Natural killer cell (primary cell): ENCODE measurements around the gene BRD2. TPM values are rescaled to one million over a fixed set of nuclear protein-coding genes. Genes with fewer than 3 reads are reported as not detected.

Source experiments
- ATAC-seq, 3 donors: fragments of 150-1000 bp in 2 of 3; fragments of 200-7000 bp in 1 of 3; cut with Tn5 transposase; 1 replicate in 1 of 3; 2 replicates in 2 of 3; pipeline ENCODE4 v1.10.0; 2021; ENCODE audit warnings: mild to moderate bottlenecking in 2 of 3, moderate library complexity in 2 of 3
- DNase-seq, 2 donors: peaks; one replicate each; pipeline versions ENCODE4 v3.0.0 to v3.0.0-alpha.2; 2013 to 2021; ENCODE audit warnings: mixed read lengths in 1 of 2
- H3K27ac ChIP-seq: one replicate; pipeline ENCODE4 v1.5.1; 2013; ENCODE audit warnings: mild to moderate bottlenecking, low read length
- H3K27me3 ChIP-seq: one replicate; pipeline ENCODE4 v1.6.1; 2013; ENCODE audit warnings: low read length; ENCODE audit not compliant: control insufficient read depth, insufficient read depth
- H3K36me3 ChIP-seq: one replicate; pipeline ENCODE4 v1.6.1; 2013; ENCODE audit warnings: low read length; ENCODE audit not compliant: control insufficient read depth, insufficient read depth
- H3K4me1 ChIP-seq: one replicate; pipeline ENCODE4 v1.6.1; 2013; ENCODE audit warnings: low read length; ENCODE audit not compliant: control insufficient read depth, insufficient read depth
- H3K4me3 ChIP-seq: one replicate; pipeline ENCODE4 v1.5.1; 2013; ENCODE audit warnings: low read length
- H3K9me3 ChIP-seq: one replicate; pipeline ENCODE4 v1.6.1; 2013; ENCODE audit warnings: low read length; ENCODE audit not compliant: control insufficient read depth, insufficient read depth
- H3K27ac Mint-ChIP-seq, 2 donors: one replicate each; pipeline ENCODE4 v1.8.0; 2022; ENCODE audit warnings: mild to moderate bottlenecking in 2 of 2, mixed read lengths in 2 of 2, moderate library complexity in 1 of 2
- H3K27me3 Mint-ChIP-seq, 2 donors: one replicate each; pipeline ENCODE4 v1.8.0; 2022; ENCODE audit warnings: low read depth in 2 of 2, mixed read lengths in 2 of 2
- H3K36me3 Mint-ChIP-seq: one replicate; pipeline ENCODE4 v1.8.0; 2022; ENCODE audit warnings: mixed read lengths
- H3K4me1 Mint-ChIP-seq, 2 donors: one replicate each; pipeline ENCODE4 v1.8.0; 2022; ENCODE audit warnings: mixed read lengths in 2 of 2
- H3K4me3 Mint-ChIP-seq: one replicate; pipeline ENCODE4 v1.8.0; 2022; ENCODE audit warnings: mild to moderate bottlenecking, moderate library complexity, mixed read lengths
- H3K9me3 Mint-ChIP-seq, 2 donors: one replicate each; pipeline ENCODE4 v1.8.0; 2022; ENCODE audit warnings: mixed read lengths in 2 of 2
- WGBS: methylation state at CpG from one replicate; pipeline ENCODE4 v1.1.7; 2013; ENCODE audit warnings: missing lambda C conversion rate; ENCODE audit not compliant: insufficient coverage; 5-methylcytosine and 5-hydroxymethylcytosine counted together
- intact Hi-C: fragments of 100-400 bp; cut with micrococcal nuclease; formaldehyde crosslinking; loops from one replicate; pipeline ENCODE4 v1.14.2; 2022
- total RNA-seq, 4 donors: library from RNA; stranded (reverse); fragments of 120-200 nt in 1 of 4; gene quantifications; one replicate each; pipeline versions ENCODE4 v1.2.3 to v1.2.4, GENCODE V29; 2013 to 2022
- TF ChIP-seq, protein P1 (sequence below): fragments of 200-600 bp; IDR thresholded peaks from one replicate; pipeline ENCODE4 v1.8.0; 2022; ENCODE audit warnings: antibody characterized with exemption

Gene BRD2
- total RNA-seq, 3 donors from 2014 or later (not counting 1 experiment from before 2014, with no cell fraction given) = 653 to 886 (median 714) TPM

- ATAC-seq (no peak), DNase-seq (no peak)
- Mint-ChIP-seq H3K27me3 (peaks cover 9 to 32% of the 10 kb centered on the region in 2 donors), H3K9me3 (no peaks in the 10 kb centered on the region), H3K4me3 (no peak overlapping the region), H3K4me1 (no peaks in the 10 kb centered on the region), H3K27ac (no peak overlapping the region), H3K36me3 (no peaks in the 10 kb centered on the region)
- TF ChIP-seq, protein P1, sequence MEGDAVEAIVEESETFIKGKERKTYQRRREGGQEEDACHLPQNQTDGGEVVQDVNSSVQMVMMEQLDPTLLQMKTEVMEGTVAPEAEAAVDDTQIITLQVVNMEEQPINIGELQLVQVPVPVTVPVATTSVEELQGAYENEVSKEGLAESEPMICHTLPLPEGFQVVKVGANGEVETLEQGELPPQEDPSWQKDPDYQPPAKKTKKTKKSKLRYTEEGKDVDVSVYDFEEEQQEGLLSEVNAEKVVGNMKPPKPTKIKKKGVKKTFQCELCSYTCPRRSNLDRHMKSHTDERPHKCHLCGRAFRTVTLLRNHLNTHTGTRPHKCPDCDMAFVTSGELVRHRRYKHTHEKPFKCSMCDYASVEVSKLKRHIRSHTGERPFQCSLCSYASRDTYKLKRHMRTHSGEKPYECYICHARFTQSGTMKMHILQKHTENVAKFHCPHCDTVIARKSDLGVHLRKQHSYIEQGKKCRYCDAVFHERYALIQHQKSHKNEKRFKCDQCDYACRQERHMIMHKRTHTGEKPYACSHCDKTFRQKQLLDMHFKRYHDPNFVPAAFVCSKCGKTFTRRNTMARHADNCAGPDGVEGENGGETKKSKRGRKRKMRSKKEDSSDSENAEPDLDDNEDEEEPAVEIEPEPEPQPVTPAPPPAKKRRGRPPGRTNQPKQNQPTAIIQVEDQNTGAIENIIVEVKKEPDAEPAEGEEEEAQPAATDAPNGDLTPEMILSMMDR = no peak
- H3K4me1 ChIP-seq = no peaks in the 10 kb centered on the region
- no peaks in the 10 kb centered on the region for H3K27me3 ChIP-seq
- no peak overlapping the region for H3K4me3 ChIP-seq
- 67% methylated on average over 4 of the region's 4 CpGs for WGBS
- no peaks in the 10 kb centered on the region for H3K36me3 ChIP-seq
- H3K27ac ChIP-seq = no peak overlapping the region
- intact Hi-C loops = no loop called here
- H3K9me3 ChIP-seq = no peaks in the 10 kb centered on the region
Measured at GRCh38 chr6:32991972-32992371, 23.6 kb downstream of the BRD2 start.

DNA sequence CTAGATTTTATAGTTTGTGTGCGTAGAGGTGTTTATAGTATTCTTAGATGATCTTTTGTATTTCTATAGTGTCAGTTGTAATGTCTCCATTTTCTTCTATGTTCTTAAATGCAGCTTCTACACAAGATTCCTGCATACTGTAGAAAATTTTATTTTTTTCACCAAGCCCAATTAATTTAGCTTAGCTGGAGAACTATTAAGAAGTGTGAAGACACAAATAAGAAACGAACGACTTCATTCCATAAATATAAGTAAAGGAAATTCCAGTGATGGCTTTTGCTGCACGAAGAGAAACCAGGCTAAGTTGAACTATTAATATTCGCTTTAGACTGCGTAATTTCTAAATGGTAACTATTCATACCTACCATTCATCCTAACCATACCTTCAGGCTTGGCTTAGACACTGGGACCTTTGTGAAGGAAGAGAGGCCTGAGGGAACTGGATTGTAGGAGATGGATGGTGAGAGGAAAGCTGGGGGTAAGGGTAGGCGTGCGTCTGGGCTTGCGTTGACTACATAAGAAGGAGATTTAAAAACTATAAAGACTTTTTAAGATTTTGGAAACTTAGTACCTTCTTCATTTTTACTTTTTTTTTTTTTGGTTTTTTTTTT, 25.1 kb downstream of the BRD2 start:
- no peaks in the 10 kb centered on the region for H3K36me3 ChIP-seq
- Mint-ChIP-seq H3K4me1 (no peaks in the 10 kb centered on the region), H3K27ac (no peak overlapping the region), H3K9me3 (no peaks in the 10 kb centered on the region), H3K27me3 (peaks cover 12 to 42% of the 10 kb centered on the region in 2 donors), H3K36me3 (no peaks in the 10 kb centered on the region), H3K4me3 (no peak overlapping the region)
- H3K4me1 ChIP-seq = no peaks in the 10 kb centered on the region
- no peak for DNase-seq
- ATAC-seq = no peak
- no peak overlapping the region for H3K27ac ChIP-seq
- no peaks in the 10 kb centered on the region for H3K9me3 ChIP-seq
- H3K4me3 ChIP-seq = no peak overlapping the region
- WGBS = 100% methylated on average over 4 of the region's 9 CpGs
- H3K27me3 ChIP-seq = no peaks in the 10 kb centered on the region
- TF ChIP-seq, protein P1 = no peak
- intact Hi-C loops = no loop called here

GRCh38 chr6:32995448-32995847, 27.1 kb downstream of the BRD2 start:
- ATAC-seq = no peak
- Histone ChIP-seq H3K36me3 (no peaks in the 10 kb centered on the region), H3K9me3 (no peaks in the 10 kb centered on the region), H3K27ac (no peak overlapping the region), H3K4me3 (no peak overlapping the region), H3K27me3 (peaks cover 4% of the 10 kb centered on the region), H3K4me1 (no peaks in the 10 kb centered on the region)
- Mint-ChIP-seq H3K36me3 (no peaks in the 10 kb centered on the region), H3K27me3 (peaks cover 14 to 55% of the 10 kb centered on the region in 2 donors), H3K27ac (no peak overlapping the region), H3K4me3 (no peak overlapping the region), H3K9me3 (no peaks in the 10 kb centered on the region), H3K4me1 (no peaks in the 10 kb centered on the region)
- WGBS = no CpG with 5 or more reads among the region's 2 CpGs
- TF ChIP-seq, protein P1 = no peak
- DNase-seq = no peak
- intact Hi-C loops = no loop called here

DNA sequence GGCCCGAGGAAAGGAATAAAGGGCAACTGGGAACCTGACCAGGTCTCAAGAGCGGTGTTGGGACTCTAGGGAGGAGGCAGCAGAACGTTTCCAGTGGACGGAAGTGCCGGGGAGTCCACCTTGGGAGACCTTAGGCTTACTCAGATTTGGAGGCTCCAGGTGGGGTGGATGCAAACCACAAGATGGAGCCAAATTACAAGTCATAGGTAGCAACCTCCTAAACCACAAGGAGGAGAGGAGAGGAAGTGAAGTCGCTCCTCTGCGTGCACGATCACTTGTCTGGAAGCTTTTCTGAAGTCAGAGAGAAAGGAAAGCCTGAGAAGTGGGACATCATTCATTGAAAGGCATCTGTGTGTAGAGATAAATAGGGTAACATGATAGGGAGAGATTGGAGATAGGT, 31.7 kb downstream of the BRD2 start:
- no peaks in the 10 kb centered on the region for H3K4me1 Mint-ChIP-seq
- 41% methylated on average over 8 of the region's 8 CpGs for WGBS
- H3K27me3 Mint-ChIP-seq = peaks cover 19 to 66% of the 10 kb centered on the region in 2 donors
- no peak overlapping the region for H3K4me3 Mint-ChIP-seq
- H3K36me3 ChIP-seq = no peaks in the 10 kb centered on the region
- intact Hi-C loops = no loop called here
- no peak overlapping the region for H3K27ac Mint-ChIP-seq
- H3K27me3 ChIP-seq = peaks cover 4% of the 10 kb centered on the region
- H3K9me3 Mint-ChIP-seq = no peaks in the 10 kb centered on the region
- ATAC-seq (no peak), DNase-seq (peak in 1 of 2 donors; percentile 62)
- TF ChIP-seq, protein P1 = no peak
- no peaks in the 10 kb centered on the region for H3K9me3 ChIP-seq
- no peaks in the 10 kb centered on the region for H3K36me3 Mint-ChIP-seq
- no peak overlapping the region for H3K4me3 ChIP-seq
- no peak overlapping the region for H3K27ac ChIP-seq
- no peaks in the 10 kb centered on the region for H3K4me1 ChIP-seq
